Gastrocnemius medialis (tissue), 4 donors: ENCODE measurements around the gene PPFIA1. TPM values are rescaled to one million over a fixed set of nuclear protein-coding genes. Genes with fewer than 3 reads are reported as not detected.

Experiments used
- ATAC-seq, 2 donors: fragments of 150-250 bp; one replicate each; pipeline ENCODE4 v1.9.1; 2016
- DNase-seq, 2 donors: peaks; one replicate each; pipeline ENCODE4 v3.0.0-alpha.2; 2019
- H3K27ac ChIP-seq, 4 donors: fragments of 200-600 bp; sonication (generic); 1 replicate in 1 of 4; 2 replicates in 3 of 4; pipeline ENCODE4 v1.5.1; 2016 to 2018; ENCODE audit warnings: mild to moderate bottlenecking in 2 of 4, moderate library complexity in 1 of 4
- H3K27me3 ChIP-seq, 3 donors: fragments of 200-600 bp; sonication (generic) in 2 of 3; 1 replicate in 1 of 3; 2 replicates in 2 of 3; pipeline versions ENCODE4 v1.5.1 to v1.6.0; 2016 to 2019; ENCODE audit warnings: mild to moderate bottlenecking in 1 of 3, moderate library complexity in 1 of 3
- H3K36me3 ChIP-seq, 2 donors: fragments of 200-600 bp; sonication (generic) in 1 of 2; one replicate each; pipeline ENCODE4 v1.5.1; 2017 to 2018
- H3K4me1 ChIP-seq, 2 donors: fragments of 200-600 bp; sonication (generic) in 1 of 2; one replicate each; pipeline ENCODE4 v1.5.1; 2016 to 2017; ENCODE audit warnings: mild to moderate bottlenecking in 2 of 2
- H3K4me3 ChIP-seq, 4 donors: fragments of 200-600 bp; sonication (generic) in 3 of 4; 1 replicate in 1 of 4; 2 replicates in 3 of 4; pipeline ENCODE4 v1.5.1; 2016 to 2019; ENCODE audit warnings: mild to moderate bottlenecking in 2 of 4
- H3K9me3 ChIP-seq, 3 donors: fragments of 200-600 bp; sonication (generic) in 2 of 3; 1 replicate in 1 of 3; 2 replicates in 2 of 3; pipeline ENCODE4 v1.5.1; 2016 to 2019
- CTCF ChIP-seq, 5 experiments: fragments of 450-650 bp in 3 of 5; fragments of 200-600 bp in 2 of 5; sonication (generic) in 2 of 5; IDR thresholded peaks in 4 of 5; conservative IDR thresholded peaks in 1 of 5; 1 replicate in 4 of 5; 2 replicates in 1 of 5; pipeline ENCODE4 v1.5.1; 2016 to 2019; ENCODE audit warnings: antibody characterized with exemption in 5 of 5, mild to moderate bottlenecking in 3 of 5, moderate library complexity in 3 of 5
- POLR2A ChIP-seq, 2 donors: fragments of 450-650 bp; IDR thresholded peaks; one replicate each; pipeline ENCODE4 v1.6.1; 2017; ENCODE audit warnings: antibody characterized with exemption in 2 of 2, mild to moderate bottlenecking in 2 of 2, moderate library complexity in 2 of 2
- in situ Hi-C, 4 donors: fragments of 200-750 bp; cut with MboI; loops; one replicate each; pipeline versions ENCODE4 v1.15.0 to v1.8.0; 2017; ENCODE audit warnings: low sequenced_read_pairs in 4 of 4
- intact Hi-C: fragments of 100-400 bp; cut with DNase I; formaldehyde crosslinking; loops from one replicate; pipeline ENCODE4 v1.15.1; 2023; ENCODE audit warnings: low total_unique reads
- total RNA-seq, 4 donors: library from RNA; depleted of rRNA; stranded (reverse); fragments of >200 nt; gene quantifications; one replicate each; pipeline versions ENCODE4 v1.1.0 to v1.2.3, GENCODE V29; 2016

The PPFIA1 gene
- total RNA-seq, 4 donors from 2014 or later: 36.3 to 90.6 (median 46.0) TPM

- no peak overlapping the region for H3K4me3 ChIP-seq
- ATAC-seq (no peak), DNase-seq (no peak)
- intact Hi-C loops: no loop called here
- in situ Hi-C loops: no loop called here
- H3K4me1 ChIP-seq: peaks cover 0 to 4% of the 10 kb centered on the region in 2 donors
- H3K27me3 ChIP-seq: no peaks in the 10 kb centered on the region
- no peaks in the 10 kb centered on the region for H3K9me3 ChIP-seq
- no peak for TF ChIP-seq CTCF (IDR thresholded peaks at IDR 0.05 in 4 of 5, conservative IDR thresholded peaks at IDR 0.05 in 1 of 5)
- no peak for TF ChIP-seq POLR2A (IDR thresholded peaks at IDR 0.05)
- no peak overlapping the region for H3K27ac ChIP-seq
- peaks cover 0 to 48% of the 10 kb centered on the region in 2 donors for H3K36me3 ChIP-seq
These were observed 110.9 kb downstream of the PPFIA1 start for GRCh38 chr11:70381350-70381749.

DNA sequence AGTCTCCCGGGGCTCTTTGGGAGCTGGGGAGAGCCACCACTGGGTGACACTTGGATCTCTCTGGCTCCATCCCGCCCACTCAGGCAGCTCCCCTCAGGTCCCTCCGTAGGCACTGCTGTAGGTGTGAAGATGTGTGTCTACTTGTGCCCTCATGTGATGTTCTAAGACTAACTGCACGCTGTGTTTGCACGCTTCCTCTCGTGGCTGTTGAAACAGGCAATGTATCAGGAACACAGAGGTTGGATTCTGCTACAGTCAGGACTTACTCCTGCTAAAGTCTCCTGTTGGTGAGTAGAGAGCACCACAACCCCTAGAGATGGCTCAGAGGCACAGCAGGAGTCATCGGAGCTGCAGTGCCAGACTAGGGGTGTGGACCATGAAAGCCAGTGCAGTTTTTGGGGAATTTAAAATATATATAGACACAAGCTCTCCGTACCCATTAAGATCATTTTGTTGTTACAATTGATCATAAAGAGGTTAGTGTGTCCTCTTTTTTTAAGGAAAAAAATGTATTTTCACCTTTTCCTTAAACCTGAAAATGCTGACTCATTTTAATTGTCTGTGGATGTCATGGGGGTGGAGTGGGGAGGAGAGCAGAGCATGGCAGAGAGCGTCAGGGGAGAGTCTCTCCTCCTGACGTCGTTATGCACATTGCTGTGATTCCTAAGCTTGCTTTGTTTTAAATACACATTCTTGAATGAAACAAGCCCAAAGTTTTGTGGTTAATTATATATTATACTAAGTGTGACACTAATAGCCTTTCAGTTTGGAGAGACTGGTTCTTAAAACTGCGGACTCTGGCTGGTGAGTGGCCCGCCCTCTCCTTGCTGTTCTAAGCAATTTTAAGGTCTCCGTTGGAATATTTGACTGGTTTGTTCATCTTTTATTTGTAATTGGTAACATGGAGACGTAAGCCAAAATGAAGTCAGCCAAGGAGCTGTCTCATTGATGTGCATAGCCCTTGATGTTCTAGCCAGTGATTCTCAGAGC is 111.7 kb downstream of the PPFIA1 start:
- Histone ChIP-seq H3K27ac (no peak overlapping the region), H3K36me3 (peaks cover 0 to 40% of the 10 kb centered on the region in 2 donors), H3K27me3 (no peaks in the 10 kb centered on the region), H3K4me1 (peaks cover 0 to 4% of the 10 kb centered on the region in 2 donors), H3K4me3 (no peak overlapping the region), H3K9me3 (no peaks in the 10 kb centered on the region)
- in situ Hi-C loops (no loop called here), intact Hi-C loops (no loop called here)
- ATAC-seq (no peak), DNase-seq (no peak)
- TF ChIP-seq POLR2A (IDR thresholded peaks at IDR 0.05) (no peak), CTCF (IDR thresholded peaks at IDR 0.05 in 4 of 5, conservative IDR thresholded peaks at IDR 0.05 in 1 of 5) (no peak)

DNA sequence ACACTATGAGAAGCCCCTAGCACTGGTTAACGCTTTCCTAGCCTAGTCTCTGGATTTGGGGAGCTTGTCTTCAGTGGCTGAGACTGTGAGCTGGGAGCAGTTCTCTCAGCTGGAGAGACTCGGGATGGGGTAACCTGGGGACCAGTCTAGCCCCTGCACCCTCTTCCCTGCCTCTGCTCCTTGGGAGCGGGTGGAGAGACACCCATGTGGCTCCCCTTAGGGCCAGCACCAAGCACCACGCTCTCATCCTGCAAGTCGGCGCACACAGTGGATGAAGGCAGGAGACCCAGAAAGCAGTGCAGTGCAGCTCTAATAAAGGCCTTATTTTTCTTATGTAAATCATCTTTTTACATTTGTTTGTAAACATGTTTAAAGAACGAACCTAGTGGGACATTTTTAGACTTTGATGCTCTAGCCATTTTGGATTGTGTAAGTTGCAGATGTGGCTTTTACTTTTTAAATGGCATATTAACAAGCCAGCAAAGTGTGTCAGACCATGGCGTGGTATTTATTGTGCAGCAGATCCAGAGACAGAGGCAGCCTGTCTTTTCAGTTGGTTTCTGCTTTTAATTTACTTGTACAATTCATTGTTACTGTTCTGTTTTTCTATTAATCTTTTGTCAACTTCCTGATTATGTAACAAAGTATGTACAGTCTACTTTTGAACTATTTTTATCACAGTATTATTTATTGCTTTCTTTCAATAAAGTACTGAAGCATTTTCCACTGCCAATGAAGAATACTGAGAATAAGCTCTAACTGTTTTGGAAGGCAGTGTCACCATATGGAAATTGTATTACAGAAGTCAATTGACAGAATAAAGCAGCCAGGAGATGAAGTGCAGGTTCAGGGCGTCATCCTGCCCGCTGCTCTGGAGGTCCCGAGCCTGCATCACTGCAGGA is 113.4 kb downstream of the PPFIA1 start:
- H3K36me3 ChIP-seq: peaks cover 0 to 22% of the 10 kb centered on the region in 2 donors
- intact Hi-C loops: no loop called here
- H3K4me3 ChIP-seq: no peak overlapping the region
- H3K27me3 ChIP-seq: no peaks in the 10 kb centered on the region
- no peak for TF ChIP-seq POLR2A (IDR thresholded peaks at IDR 0.05)
- peaks cover 0 to 4% of the 10 kb centered on the region in 2 donors for H3K4me1 ChIP-seq
- no peak for DNase-seq
- no peaks in the 10 kb centered on the region for H3K9me3 ChIP-seq
- no peak overlapping the region for H3K27ac ChIP-seq
- ATAC-seq: no peak
- in situ Hi-C loops: no loop called here

DNA sequence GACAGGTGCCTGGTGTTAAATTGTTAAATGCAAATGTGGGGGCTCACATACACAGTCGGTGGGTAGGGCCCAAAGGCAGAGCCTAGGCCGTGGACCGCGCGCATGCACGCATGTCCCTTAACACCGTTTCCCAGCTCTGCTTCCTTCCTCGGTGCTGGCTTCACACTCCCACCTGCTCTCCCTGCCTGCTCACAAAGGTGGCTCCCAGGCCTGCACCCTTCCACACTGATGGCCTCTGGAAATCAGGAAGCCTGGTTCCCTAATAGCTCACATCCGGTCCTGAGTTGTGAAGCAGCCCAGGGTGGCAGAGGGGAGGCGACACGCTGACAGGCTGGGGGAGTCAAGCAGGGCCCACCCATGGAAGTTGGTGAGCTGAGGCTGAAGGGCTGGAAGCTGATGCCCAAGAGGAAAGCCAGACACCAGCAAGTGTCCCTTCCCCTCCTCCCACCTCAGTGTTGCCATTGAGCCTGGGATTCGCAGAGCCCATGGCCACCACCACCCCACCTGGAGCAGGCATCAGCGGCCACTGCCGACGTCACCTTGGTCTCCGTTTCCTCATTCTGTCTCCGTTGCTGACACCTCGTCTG is 114.2 kb downstream of the PPFIA1 start:
- DNase-seq (no peak), ATAC-seq (no peak)
- Histone ChIP-seq H3K27ac (no peak overlapping the region), H3K4me3 (no peak overlapping the region), H3K4me1 (peaks cover 0 to 4% of the 10 kb centered on the region in 2 donors), H3K27me3 (no peaks in the 10 kb centered on the region), H3K36me3 (peaks cover 0 to 21% of the 10 kb centered on the region in 2 donors), H3K9me3 (no peaks in the 10 kb centered on the region)
- TF ChIP-seq CTCF (IDR thresholded peaks at IDR 0.05 in 4 of 5, conservative IDR thresholded peaks at IDR 0.05 in 1 of 5) (no peak), POLR2A (IDR thresholded peaks at IDR 0.05) (no peak)
- intact Hi-C loops (no loop called here), in situ Hi-C loops (no loop called here)
